Ecto neural progenitor cell (in vitro differentiated cells): ENCODE results near the gene IL10RA.
"Not testable (repeated sequence)": the region's sequence is repeated elsewhere in the genome, so short reads cannot be mapped to it uniquely, and the experiment has no call there.

Source experiments
- DNase-seq: peaks from one replicate; pipeline ENCODE4 v3.0.0-alpha.2; 2018; ENCODE audit warnings: low spot score

IL10RA gene

GRCh38 chr11:117961896-117962295 is 24.3 kb upstream of the IL10RA start:
- no peak for DNase-seq

- DNase-seq = no peak
Observed at GRCh38 chr11:117962826-117963225, 23.4 kb upstream of the IL10RA start.

GRCh38 chr11:117966908-117967307 is 19.3 kb upstream of the IL10RA start:
- no peak for DNase-seq

GRCh38 chr11:117969160-117969991 is 16.8 kb upstream of the IL10RA start:
- DNase-seq = no peak

GRCh38 chr11:117970400-117971024 is 15.7 kb upstream of the IL10RA start:
- DNase-seq = no peak

GRCh38 chr11:117972044-117972443 is 14.2 kb upstream of the IL10RA start:
- no peak for DNase-seq

- no peak for DNase-seq
Observed at GRCh38 chr11:117972629-117973502, 13.3 kb upstream of the IL10RA start.

- no peak for DNase-seq
Observed at GRCh38 chr11:117973503-117973860, 12.7 kb upstream of the IL10RA start.

- DNase-seq = no peak
Observed at GRCh38 chr11:117976445-117976844, 9.7 kb upstream of the IL10RA start.

- no peak for DNase-seq
Observed at GRCh38 chr11:117977029-117977428, 9.2 kb upstream of the IL10RA start.

- DNase-seq = not testable (repeated sequence)
Observed at GRCh38 chr11:117977612-117978264, 8.5 kb upstream of the IL10RA start.

- DNase-seq = not testable (repeated sequence)
Observed at GRCh38 chr11:117978291-117978910, 7.8 kb upstream of the IL10RA start.

- DNase-seq = no peak
Observed at GRCh38 chr11:117978991-117979390, 7.2 kb upstream of the IL10RA start.

- peak; percentile 25 for DNase-seq
Observed at GRCh38 chr11:117979481-117980211, 6.5 kb upstream of the IL10RA start.

- no peak for DNase-seq
Observed at GRCh38 chr11:117980280-117980679, 5.9 kb upstream of the IL10RA start.

GRCh38 chr11:117980720-117981119 is 5.5 kb upstream of the IL10RA start:
- peak; percentile 23 for DNase-seq

- peak; percentile 33 for DNase-seq
Observed at GRCh38 chr11:117983163-117983475, 3.1 kb upstream of the IL10RA start.

- no peak for DNase-seq
Observed at GRCh38 chr11:117984476-117984875, 1.7 kb upstream of the IL10RA start.

- DNase-seq = no peak
Observed at GRCh38 chr11:117986981-117987574, 884 bp downstream of the IL10RA start.

GRCh38 chr11:117989351-117990102 is 3.3 kb downstream of the IL10RA start:
- DNase-seq = no peak
